Calu3 (cell line): ENCODE data around the gene AMD1. TPM values are rescaled to one million over a fixed set of nuclear protein-coding genes. Genes with fewer than 3 reads are reported as not detected.

Experiments used
- BruUV-seq: library from RNA; stranded (reverse); fragments of 400-500 nt; replicated peaks from 2 replicates; lab custom pipeline; 2021; lab: Mats Ljungman, UMichigan
- CTCF ChIA-PET: fragments of 300-600 bp; sonication (Branson Sonifier 250); formaldehyde crosslinking; loops from one replicate; lab custom pipeline; 2022; ENCODE audit warnings: antibody characterized with exemption; lab: Charles Lee
- DNase-seq: peaks from one replicate; pipeline ENCODE4 v3.0.0; 2022
- H3K27ac Mint-ChIP-seq: one replicate; pipeline ENCODE4 v1.8.0; 2022; ENCODE audit warnings: mixed read lengths; ENCODE audit not compliant: unreplicated experiment
- H3K27me3 Mint-ChIP-seq: one replicate; pipeline ENCODE4 v1.8.0; 2022; ENCODE audit warnings: mixed read lengths; ENCODE audit not compliant: unreplicated experiment
- H3K36me3 Mint-ChIP-seq: one replicate; pipeline ENCODE4 v1.8.0; 2022; ENCODE audit warnings: mild to moderate bottlenecking, moderate library complexity, mixed read lengths; ENCODE audit not compliant: insufficient read depth, unreplicated experiment
- H3K4me1 Mint-ChIP-seq: one replicate; pipeline ENCODE4 v1.8.0; 2022; ENCODE audit warnings: mild to moderate bottlenecking, low read depth, mixed read lengths; ENCODE audit not compliant: unreplicated experiment
- H3K4me3 Mint-ChIP-seq: one replicate; pipeline ENCODE4 v1.8.0; 2022; ENCODE audit warnings: mild to moderate bottlenecking, low read depth, moderate library complexity, mixed read lengths; ENCODE audit not compliant: unreplicated experiment
- H3K9me3 Mint-ChIP-seq: one replicate; pipeline ENCODE4 v1.8.0; 2022; ENCODE audit warnings: low read depth, mixed read lengths; ENCODE audit not compliant: unreplicated experiment
- intact Hi-C: fragments of 100-400 bp; cut with micrococcal nuclease; formaldehyde crosslinking; loops from one replicate; pipeline ENCODE4 v1.10.0; 2022; ENCODE audit not compliant: unreplicated experiment
- total RNA-seq: library from RNA; stranded (reverse); gene quantifications from 2 replicates; pipeline ENCODE4 v1.2.3, GENCODE V29; 2022
- TF ChIP-seq, protein P1 (sequence below): fragments of 200-600 bp; IDR thresholded peaks from one replicate; pipeline ENCODE4 v1.8.0; 2022; ENCODE audit warnings: antibody characterized with exemption; ENCODE audit not compliant: unreplicated experiment

The AMD1 gene
- total RNA-seq, 1 experiment from 2014 or later: 74.0 TPM

DNA sequence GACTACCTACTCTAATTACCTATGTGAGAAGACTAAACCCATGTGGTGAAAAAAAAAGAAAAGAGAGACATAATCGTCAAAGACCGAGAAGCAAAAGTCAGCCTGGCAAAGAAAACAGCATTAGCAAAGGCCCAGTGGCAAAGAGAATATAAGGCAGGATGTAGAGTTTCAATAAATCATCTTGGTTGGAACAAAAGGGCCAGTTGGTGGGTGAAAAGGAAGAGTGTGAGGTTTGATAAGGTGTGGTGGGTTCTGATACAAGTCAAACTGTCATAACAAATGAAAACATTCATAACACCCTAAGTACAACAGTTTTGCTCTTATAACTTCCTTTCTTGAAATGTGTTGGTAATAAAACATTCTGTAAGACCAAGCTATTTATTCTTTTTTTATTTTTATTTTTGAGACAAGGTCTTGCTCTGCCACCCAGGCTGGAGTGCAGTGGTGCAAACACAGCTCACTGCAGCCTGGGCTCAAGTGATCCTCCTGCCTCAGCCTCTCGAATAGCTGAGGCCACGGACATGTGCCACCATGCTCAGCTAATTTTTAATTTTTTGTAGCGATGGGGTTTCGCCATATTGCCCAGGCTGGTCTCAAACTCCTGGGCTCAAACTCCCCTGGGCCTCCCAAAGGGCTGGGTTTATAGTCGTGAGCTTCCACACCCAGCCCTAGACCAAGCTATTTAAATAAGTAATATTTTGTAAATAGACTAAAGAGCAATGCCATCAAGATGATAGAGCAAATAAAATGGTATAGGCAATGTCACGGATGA is 65.0 kb downstream of the AMD1 start:
- no peak overlapping the region for H3K27ac Mint-ChIP-seq
- peaks cover 2% of the 10 kb centered on the region for H3K4me1 Mint-ChIP-seq
- no peak overlapping the region for H3K4me3 Mint-ChIP-seq
- H3K27me3 Mint-ChIP-seq: no peaks in the 10 kb centered on the region
- BruUV-seq: no TSS peak
- no peak for DNase-seq
- no peaks in the 10 kb centered on the region for H3K9me3 Mint-ChIP-seq
- no peaks in the 10 kb centered on the region for H3K36me3 Mint-ChIP-seq
- intact Hi-C loops: no loop called here
- TF ChIP-seq, protein P1, sequence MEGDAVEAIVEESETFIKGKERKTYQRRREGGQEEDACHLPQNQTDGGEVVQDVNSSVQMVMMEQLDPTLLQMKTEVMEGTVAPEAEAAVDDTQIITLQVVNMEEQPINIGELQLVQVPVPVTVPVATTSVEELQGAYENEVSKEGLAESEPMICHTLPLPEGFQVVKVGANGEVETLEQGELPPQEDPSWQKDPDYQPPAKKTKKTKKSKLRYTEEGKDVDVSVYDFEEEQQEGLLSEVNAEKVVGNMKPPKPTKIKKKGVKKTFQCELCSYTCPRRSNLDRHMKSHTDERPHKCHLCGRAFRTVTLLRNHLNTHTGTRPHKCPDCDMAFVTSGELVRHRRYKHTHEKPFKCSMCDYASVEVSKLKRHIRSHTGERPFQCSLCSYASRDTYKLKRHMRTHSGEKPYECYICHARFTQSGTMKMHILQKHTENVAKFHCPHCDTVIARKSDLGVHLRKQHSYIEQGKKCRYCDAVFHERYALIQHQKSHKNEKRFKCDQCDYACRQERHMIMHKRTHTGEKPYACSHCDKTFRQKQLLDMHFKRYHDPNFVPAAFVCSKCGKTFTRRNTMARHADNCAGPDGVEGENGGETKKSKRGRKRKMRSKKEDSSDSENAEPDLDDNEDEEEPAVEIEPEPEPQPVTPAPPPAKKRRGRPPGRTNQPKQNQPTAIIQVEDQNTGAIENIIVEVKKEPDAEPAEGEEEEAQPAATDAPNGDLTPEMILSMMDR: no peak
- CTCF ChIA-PET: interaction anchor here (0.8 kb wide), 1 partner anchor 99 kb away, joined by 5 read pairs; no protein-coding TSS in a partner anchor

DNA sequence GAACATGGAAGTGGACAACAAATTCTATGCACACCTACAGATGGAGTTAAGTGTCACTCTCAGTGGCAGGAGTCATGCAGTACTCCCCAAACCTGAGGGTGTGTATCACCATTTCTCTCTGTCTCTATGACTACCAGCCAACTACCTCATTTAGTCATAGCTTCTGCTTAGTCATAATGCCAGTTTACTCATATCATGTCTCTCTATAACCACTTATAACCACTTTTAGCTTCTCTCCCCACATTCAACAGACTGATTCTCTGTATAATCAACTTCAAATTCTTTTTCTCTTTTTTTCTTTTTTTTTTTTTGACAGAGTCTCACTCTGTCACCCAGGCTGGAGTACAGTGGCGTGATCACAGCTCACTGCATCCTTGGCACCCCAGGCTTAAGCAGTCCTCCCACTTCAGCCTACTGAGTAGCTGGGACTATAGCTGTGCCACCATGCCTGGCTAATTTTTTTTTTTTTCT is 70.1 kb downstream of the AMD1 start:
- Mint-ChIP-seq H3K36me3 (no peaks in the 10 kb centered on the region), H3K4me1 (peaks cover 7% of the 10 kb centered on the region), H3K27me3 (no peaks in the 10 kb centered on the region), H3K4me3 (no peak overlapping the region), H3K27ac (no peak overlapping the region), H3K9me3 (no peaks in the 10 kb centered on the region)
- CTCF ChIA-PET: interaction anchor here (0.5 to 1.8 kb wide), 9 partner anchors 11 to 263 kb away, joined by 3 to 8 read pairs (median 4); partner anchors contain the start of gene GTF3C6
- intact Hi-C loops: loop anchor here (5.0 kb wide), 1 partner anchor 327 kb away; no protein-coding TSS in a partner anchor
- DNase-seq: peak; percentile 11
- TF ChIP-seq, protein P1: no peak
- BruUV-seq: no TSS peak

Other genes with a start within 250 kb of the AMD1 start
- gene CDK19, start 59.3 kb upstream of the AMD1 start, total RNA-seq: 17.7 and 24.3 TPM in 2 replicates
- gene GTF3C6, start 83.9 kb downstream of the AMD1 start, total RNA-seq: 67.1 and 69.6 TPM in 2 replicates
- gene RPF2, start 107.3 kb downstream of the AMD1 start, total RNA-seq: 43.7 and 45.7 TPM in 2 replicates
- 2.6 TPM in 2 replicates for gene SLC16A10, start 212.7 kb downstream of the AMD1 start, total RNA-seq